ENCODE data around the gene CD83.

The CD83 gene

GRCh38 chr6:14123386-14124111 is 6.0 kb downstream of the CD83 start:
- DNase-seq (ENCODE audit: low read depth, low spot score) = no peak

DNA sequence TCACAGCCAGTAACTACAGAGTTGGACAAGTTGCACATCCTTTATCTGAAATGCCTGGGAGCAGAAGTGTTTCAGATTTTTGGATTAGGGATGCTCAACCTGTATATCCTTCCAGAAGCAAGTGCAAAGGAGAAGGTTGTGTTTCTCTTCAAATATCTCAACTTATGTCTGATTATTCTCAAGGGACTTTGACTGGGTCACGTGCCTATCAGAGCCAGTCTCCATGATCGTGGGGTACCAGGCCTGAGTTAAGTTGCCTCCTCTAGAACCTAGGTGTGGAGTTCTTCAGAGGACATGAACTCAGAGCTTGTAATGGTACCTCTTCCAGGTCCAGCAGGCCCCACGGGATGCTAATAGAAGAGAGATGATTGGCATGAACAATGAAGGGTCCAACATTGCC is 7.8 kb downstream of the CD83 start:
- no peak for DNase-seq (ENCODE audit: low read depth, low spot score)

GRCh38 chr6:14126191-14126590 is 8.6 kb downstream of the CD83 start:
- DNase-seq (ENCODE audit: low read depth, low spot score) = no peak

- DNase-seq (ENCODE audit: low read depth, low spot score) = no peak
Observed at GRCh38 chr6:14127611-14128010, 10.0 kb downstream of the CD83 start.

DNA sequence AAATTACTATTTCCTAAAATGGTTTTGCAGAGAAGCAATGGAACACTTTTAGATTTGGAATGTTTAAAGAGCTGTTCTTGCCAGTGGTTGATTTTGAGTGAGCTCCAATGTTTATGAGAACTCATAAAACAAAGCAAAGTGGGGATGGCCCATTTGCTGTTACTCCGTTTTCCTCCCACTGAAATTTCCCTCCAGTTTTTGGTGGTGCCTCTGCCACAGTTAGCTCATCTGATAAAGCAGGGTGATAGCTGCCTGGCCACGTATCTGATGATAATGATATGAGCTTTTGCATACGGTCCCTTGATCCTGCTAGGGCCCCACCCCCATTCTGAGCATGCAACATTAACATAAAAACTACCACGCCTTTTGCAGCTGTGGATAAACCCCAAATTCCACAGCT is 10.4 kb downstream of the CD83 start:
- no peak for DNase-seq (ENCODE audit: low read depth, low spot score)

DNA sequence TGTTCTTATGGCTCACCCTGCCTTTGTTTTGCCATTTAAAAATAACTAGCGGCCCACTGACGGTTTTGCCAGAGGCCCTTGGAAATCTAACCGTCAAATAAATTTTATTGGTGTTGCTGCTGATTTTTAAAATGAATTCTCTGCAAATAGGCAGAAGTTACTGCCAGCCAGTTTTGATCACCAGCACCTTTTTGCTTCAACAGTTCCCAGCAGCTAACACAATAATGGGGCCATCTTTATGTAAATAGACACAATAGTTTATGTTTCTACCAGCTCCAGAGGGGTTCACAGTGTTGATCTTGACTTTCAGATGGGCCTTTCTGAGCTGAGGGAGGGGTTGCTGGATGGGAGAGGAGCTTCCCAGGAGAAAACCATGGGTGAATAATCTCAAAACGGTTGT is 11.2 kb downstream of the CD83 start:
- DNase-seq (ENCODE audit: low read depth, low spot score) = no peak

- no peak for DNase-seq (ENCODE audit: low read depth, low spot score)
Observed at GRCh38 chr6:14129575-14129974, 12.0 kb downstream of the CD83 start.

GRCh38 chr6:14130435-14131075 is 13.0 kb downstream of the CD83 start:
- DNase-seq (ENCODE audit: low read depth, low spot score) = no peak

GRCh38 chr6:14131579-14131978 is 14.0 kb downstream of the CD83 start:
- no peak for DNase-seq (ENCODE audit: low read depth, low spot score)

DNA sequence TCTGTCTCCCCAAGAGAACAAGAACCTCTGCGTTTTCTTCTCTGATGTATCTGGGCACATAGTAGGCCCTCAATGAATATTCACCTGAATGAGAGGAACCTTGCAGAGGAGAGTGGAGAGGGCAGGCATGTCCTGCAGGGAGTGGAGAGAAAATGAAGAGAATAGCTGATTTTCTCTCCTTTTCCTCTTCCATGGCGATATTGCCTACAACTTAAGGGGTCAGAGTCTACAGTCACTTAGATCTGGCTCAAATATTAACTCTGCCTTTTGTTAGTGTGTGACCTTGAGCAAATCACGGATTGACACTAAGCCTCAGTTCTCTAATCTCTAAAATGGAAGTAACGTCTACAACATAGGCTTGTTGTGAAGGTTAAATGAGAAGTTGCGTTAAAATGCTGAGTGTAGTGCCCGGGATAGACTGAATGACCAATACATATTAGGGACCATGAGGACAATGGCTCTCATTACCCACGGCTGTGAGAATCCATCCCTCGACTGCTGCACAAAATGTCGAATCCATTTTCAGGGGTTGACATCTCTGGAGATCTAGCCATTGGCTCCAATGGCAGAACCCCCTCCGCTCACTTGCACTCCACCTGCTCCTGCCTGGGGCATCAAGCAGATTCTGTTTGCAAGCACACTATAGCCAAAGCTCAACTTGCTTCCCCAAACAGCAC is 14.8 kb downstream of the CD83 start:
- DNase-seq (ENCODE audit: low read depth, low spot score) = no peak

DNA sequence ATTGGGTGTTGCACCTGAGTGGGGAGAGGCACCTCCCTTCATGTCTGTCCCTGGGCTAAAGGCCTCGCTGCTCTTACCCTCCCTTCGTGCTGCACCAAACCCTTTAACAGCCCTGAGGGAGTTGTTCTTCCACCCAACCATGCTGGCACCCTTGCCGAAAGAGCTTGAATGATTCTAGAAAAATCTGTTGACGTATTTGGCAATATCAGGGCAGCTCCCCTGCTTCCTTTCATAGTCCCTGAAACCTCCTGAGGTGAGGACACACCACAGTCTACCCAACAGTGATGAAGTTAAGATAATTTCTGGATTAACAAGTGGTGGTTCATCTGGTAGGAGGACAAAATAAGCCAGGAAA is 15.3 kb downstream of the CD83 start:
- DNase-seq (ENCODE audit: low read depth, low spot score) = no peak

- DNase-seq (ENCODE audit: low read depth, low spot score) = no peak
Observed at GRCh38 chr6:14134211-14134910, 16.8 kb downstream of the CD83 start.

GRCh38 chr6:14135893-14136539 is 18.4 kb downstream of the CD83 start:
- no peak for DNase-seq (ENCODE audit: low read depth, low spot score)

DNA sequence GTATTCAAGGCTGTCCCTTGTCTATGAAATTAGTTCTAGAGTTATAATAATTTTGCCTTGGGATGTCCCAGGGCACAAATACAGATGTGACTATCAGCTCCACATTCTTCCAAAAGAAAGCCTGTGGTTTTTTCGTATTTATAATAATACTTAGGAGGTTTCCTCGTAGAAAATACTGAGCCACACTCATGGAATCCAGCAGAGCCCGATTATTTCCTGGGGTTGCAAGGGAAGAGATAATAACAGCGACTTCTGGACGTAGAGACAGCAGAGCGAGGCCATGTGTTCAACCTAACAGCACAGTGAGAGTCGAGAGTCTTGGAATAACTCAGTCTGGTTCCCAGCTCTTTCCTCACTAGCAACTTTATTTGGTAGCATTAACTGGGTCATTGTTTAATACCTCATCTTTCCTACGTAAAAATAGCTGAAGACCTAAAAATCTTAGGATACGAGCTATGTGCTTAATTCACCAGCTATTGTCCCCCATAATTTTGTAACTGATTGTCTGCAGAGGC is 21.2 kb downstream of the CD83 start:
- DNase-seq (ENCODE audit: low read depth, low spot score) = no peak

- peak; percentile 21 for DNase-seq (ENCODE audit: low read depth, low spot score)
Observed at GRCh38 chr6:14141351-14142062, 23.9 kb downstream of the CD83 start.

GRCh38 chr6:14142063-14142450 is 24.5 kb downstream of the CD83 start:
- DNase-seq (ENCODE audit: low read depth, low spot score) = no peak

GRCh38 chr6:14142511-14143223 is 25.1 kb downstream of the CD83 start:
- DNase-seq (ENCODE audit: low read depth, low spot score) = no peak

- no peak for DNase-seq (ENCODE audit: low read depth, low spot score)
Observed at GRCh38 chr6:14143305-14143704, 25.7 kb downstream of the CD83 start.

GRCh38 chr6:14144678-14145113 is 27.1 kb downstream of the CD83 start:
- no peak for DNase-seq (ENCODE audit: low read depth, low spot score)

DNA sequence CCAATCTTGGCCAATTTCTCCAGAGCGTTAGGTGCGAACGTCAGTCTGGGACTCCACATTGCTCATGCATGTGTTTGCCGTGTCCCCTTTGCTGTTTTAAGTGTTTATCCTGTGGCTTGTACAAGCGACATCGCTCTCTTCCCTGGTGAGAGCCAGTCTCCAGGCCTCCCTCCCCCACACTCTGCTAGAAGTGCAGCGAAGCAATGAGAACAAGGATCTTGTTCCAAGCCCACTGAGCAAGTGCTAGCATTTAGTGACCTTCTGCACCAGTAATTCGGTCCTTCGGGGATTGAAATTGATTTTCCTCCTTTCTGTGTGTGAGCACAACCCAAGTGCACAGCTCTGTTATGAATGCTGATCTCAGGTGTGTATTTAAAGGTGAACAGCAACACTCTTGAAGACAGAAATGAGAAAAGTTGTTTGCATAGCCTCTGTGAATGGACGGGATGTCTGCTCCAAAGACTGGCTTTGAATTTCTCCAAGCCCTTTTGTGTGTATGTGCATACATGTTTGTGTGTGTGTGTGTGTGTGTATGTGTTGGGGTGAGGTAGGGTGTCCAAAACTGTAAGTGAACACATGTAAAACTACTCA is 29.0 kb downstream of the CD83 start:
- no peak for DNase-seq (ENCODE audit: low read depth, low spot score)
